SK-N-SH treated with all-trans-retinoic acid at 6 μM for 48 hours (cell line): ENCODE data around the gene KCNK15.

Experiments used
- ATAC-seq: fragments of 200-7000 bp; cut with Tn5 transposase; 3 replicates; pipeline ENCODE4 v1.9.1; 2020; ENCODE audit warnings: mild to moderate bottlenecking, moderate library complexity
- ARNTL ChIP-seq: fragments of 450-650 bp; formaldehyde crosslinking; IDR thresholded peaks from 2 replicates; pipeline ENCODE4 v1.5.0; 2020; ENCODE audit warnings: low read depth, mild to moderate bottlenecking, moderate library complexity, borderline replicate concordance
- CSDC2 ChIP-seq: fragments of 250-450 bp; sonication (Bioruptor Pico); IDR thresholded peaks from 2 replicates; pipeline ENCODE4 v1.5.0; 2020; ENCODE audit warnings: mild to moderate bottlenecking, moderate library complexity
- ESRRG ChIP-seq: fragments of 250-450 bp; sonication (Bioruptor Pico); IDR thresholded peaks from 2 replicates; pipeline ENCODE4 v1.6.1; 2021; ENCODE audit warnings: mild to moderate bottlenecking
- GLIS3 ChIP-seq: fragments of 250-450 bp; sonication (Bioruptor Pico); IDR thresholded peaks from 2 replicates; pipeline ENCODE4 v1.5.0; 2020; ENCODE audit warnings: mild to moderate bottlenecking, moderate library complexity
- ISL1 ChIP-seq: fragments of 250-450 bp; sonication (Bioruptor Pico); IDR thresholded peaks from 2 replicates; pipeline ENCODE4 v2.1.2; 2022; ENCODE audit warnings: mild to moderate bottlenecking, moderate library complexity
- OSR1 ChIP-seq: fragments of 250-450 bp; sonication (Bioruptor Pico); IDR thresholded peaks from 2 replicates; pipeline ENCODE4 v1.8.0; 2022; ENCODE audit warnings: moderate library complexity, mild to moderate bottlenecking, inconsistent platforms
- PPARA ChIP-seq: fragments of 250-450 bp; sonication (Bioruptor Pico); IDR thresholded peaks from 2 replicates; pipeline ENCODE4 v1.5.0; 2020; ENCODE audit warnings: mild to moderate bottlenecking, borderline replicate concordance
- SNAI2 ChIP-seq: fragments of 250-450 bp; sonication (Bioruptor Pico); IDR thresholded peaks from 2 replicates; pipeline ENCODE4 v1.5.0; 2020; ENCODE audit warnings: mild to moderate bottlenecking, moderate library complexity
- TCF4 ChIP-seq: fragments of 250-450 bp; sonication (Bioruptor Pico); IDR thresholded peaks from 2 replicates; pipeline ENCODE4 v1.8.0; 2021; ENCODE audit warnings: mild to moderate bottlenecking, moderate library complexity, borderline replicate concordance
- TOX ChIP-seq: fragments of 250-450 bp; sonication (Bioruptor Pico); IDR thresholded peaks from 2 replicates; pipeline ENCODE4 v1.8.0; 2021; ENCODE audit warnings: mild to moderate bottlenecking, moderate library complexity, borderline replicate concordance
- ZC3H10 ChIP-seq: fragments of 250-450 bp; sonication (Bioruptor Pico); IDR thresholded peaks from 2 replicates; pipeline ENCODE4 v1.5.1; 2021; ENCODE audit warnings: mild to moderate bottlenecking, moderate library complexity
- ZFP30 ChIP-seq: fragments of 450-650 bp; formaldehyde crosslinking; IDR thresholded peaks from 2 replicates; pipeline ENCODE4 v1.5.0; 2022; ENCODE audit warnings: mild to moderate bottlenecking, moderate library complexity
- ZNF565 ChIP-seq: fragments of 450-650 bp; formaldehyde crosslinking; conservative IDR thresholded peaks from 2 replicates; pipeline ENCODE4 v1.5.0; 2020; ENCODE audit warnings: low read depth, mild to moderate bottlenecking, moderate library complexity
- ZNF70 ChIP-seq: fragments of 450-650 bp; formaldehyde crosslinking; IDR thresholded peaks from 2 replicates; pipeline ENCODE4 v1.5.0; 2020; ENCODE audit warnings: mild to moderate bottlenecking, moderate library complexity
- TF ChIP-seq, protein P1 (sequence below): fragments of 250-450 bp; sonication (Bioruptor Pico); IDR thresholded peaks from 2 replicates; pipeline ENCODE4 v1.8.0; 2021; ENCODE audit warnings: low read depth, mild to moderate bottlenecking, moderate library complexity, borderline replicate concordance
- TF ChIP-seq, protein P2 (sequence below): fragments of 250-450 bp; sonication (Bioruptor Pico); IDR thresholded peaks from 2 replicates; pipeline ENCODE4 v1.8.0; 2020; ENCODE audit warnings: mild to moderate bottlenecking, moderate library complexity, borderline replicate concordance
- TF ChIP-seq, protein P3 (sequence below): fragments of 250-450 bp; sonication (Bioruptor Pico); IDR thresholded peaks from 2 replicates; pipeline ENCODE4 v1.5.0; 2020; ENCODE audit warnings: mild to moderate bottlenecking, moderate library complexity
- TF ChIP-seq, protein P4 (sequence below): fragments of 250-450 bp; sonication (Bioruptor Pico); IDR thresholded peaks from 2 replicates; pipeline ENCODE4 v1.5.1; 2020; ENCODE audit warnings: low read depth, mild to moderate bottlenecking, moderate library complexity

Gene KCNK15

DNA sequence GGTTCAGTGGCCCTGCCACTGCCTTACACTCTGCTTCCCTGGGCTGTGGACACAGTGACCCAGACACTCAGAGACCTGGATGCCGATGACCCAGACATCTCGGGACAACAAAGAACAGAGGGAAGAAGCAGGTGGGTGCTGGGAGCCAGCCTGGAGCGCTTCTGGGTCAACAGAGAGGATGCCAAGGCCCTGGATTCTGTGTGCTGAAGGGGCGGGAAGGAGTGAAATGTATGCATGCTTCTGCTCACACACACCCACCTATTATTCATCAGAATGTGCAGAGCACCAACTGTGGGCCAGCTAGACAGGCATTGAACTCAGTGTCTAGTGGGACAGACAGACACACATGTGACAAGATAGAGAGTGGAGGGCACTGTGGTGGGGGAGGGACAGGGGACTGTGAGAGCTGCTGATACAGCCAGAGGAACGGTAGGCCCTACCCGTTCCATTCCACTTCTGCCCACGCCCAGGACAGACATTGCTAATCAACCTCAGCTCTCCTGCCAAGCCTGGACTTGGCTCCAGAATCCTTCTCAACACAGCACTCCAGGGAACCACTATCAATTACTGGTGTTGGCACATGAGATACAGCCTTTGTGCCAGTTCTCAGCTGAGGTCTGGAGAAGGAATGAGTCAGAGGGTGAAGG lies 20.2 kb downstream of the KCNK15 start:
- TF ChIP-seq GLIS3 (CRISPR knock-in tag), result no peak
- TF ChIP-seq ZC3H10 (CRISPR knock-in tag), result no peak
- no peak for TF ChIP-seq TCF4
- no peak for TF ChIP-seq TOX (CRISPR knock-in tag)
- TF ChIP-seq, protein P1, sequence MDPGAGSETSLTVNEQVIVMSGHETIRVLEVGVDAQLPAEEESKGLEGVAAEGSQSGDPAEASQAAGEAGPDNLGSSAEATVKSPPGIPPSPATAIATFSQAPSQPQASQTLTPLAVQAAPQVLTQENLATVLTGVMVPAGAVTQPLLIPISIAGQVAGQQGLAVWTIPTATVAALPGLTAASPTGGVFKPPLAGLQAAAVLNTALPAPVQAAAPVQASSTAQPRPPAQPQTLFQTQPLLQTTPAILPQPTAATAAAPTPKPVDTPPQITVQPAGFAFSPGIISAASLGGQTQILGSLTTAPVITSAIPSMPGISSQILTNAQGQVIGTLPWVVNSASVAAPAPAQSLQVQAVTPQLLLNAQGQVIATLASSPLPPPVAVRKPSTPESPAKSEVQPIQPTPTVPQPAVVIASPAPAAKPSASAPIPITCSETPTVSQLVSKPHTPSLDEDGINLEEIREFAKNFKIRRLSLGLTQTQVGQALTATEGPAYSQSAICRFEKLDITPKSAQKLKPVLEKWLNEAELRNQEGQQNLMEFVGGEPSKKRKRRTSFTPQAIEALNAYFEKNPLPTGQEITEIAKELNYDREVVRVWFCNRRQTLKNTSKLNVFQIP (CRISPR knock-in tag), result no peak

DNA sequence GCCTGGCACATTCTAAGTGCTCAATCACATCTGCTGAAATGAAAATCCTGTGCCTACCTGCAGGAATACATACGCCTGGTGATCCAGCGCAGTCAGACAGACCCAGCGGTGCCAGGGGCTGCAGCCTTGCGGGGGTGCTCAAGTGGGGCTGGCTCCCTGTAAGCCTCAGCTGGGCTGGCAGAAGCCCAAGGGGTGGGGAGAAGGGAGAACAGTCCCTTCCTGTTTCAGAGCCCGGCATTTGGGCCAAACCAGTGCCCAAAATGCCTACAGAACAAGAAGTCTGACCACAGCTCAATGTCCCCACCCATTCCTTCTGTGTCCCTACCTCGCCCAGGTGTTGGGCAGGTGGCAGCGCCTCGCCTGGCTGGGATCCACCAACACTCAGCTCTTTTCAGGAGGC lies 22.6 kb downstream of the KCNK15 start:
- no peak for ATAC-seq
- TF ChIP-seq, protein P1 (CRISPR knock-in tag), result no peak
- TF ChIP-seq ISL1 (CRISPR knock-in tag) (no peak), ZNF565 (CRISPR knock-in tag) (no peak), PPARA (CRISPR knock-in tag) (no peak), OSR1 (CRISPR knock-in tag) (no peak), ESRRG (CRISPR knock-in tag) (no peak), ZFP30 (CRISPR knock-in tag) (no peak), ZNF70 (CRISPR knock-in tag) (no peak)
- TF ChIP-seq, protein P2, sequence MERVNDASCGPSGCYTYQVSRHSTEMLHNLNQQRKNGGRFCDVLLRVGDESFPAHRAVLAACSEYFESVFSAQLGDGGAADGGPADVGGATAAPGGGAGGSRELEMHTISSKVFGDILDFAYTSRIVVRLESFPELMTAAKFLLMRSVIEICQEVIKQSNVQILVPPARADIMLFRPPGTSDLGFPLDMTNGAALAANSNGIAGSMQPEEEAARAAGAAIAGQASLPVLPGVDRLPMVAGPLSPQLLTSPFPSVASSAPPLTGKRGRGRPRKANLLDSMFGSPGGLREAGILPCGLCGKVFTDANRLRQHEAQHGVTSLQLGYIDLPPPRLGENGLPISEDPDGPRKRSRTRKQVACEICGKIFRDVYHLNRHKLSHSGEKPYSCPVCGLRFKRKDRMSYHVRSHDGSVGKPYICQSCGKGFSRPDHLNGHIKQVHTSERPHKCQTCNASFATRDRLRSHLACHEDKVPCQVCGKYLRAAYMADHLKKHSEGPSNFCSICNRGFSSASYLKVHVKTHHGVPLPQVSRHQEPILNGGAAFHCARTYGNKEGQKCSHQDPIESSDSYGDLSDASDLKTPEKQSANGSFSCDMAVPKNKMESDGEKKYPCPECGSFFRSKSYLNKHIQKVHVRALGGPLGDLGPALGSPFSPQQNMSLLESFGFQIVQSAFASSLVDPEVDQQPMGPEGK (CRISPR knock-in tag), result no peak

More for the DNA sequence above, 20.2 kb downstream of the KCNK15 start:
- no peak for ATAC-seq

DNA sequence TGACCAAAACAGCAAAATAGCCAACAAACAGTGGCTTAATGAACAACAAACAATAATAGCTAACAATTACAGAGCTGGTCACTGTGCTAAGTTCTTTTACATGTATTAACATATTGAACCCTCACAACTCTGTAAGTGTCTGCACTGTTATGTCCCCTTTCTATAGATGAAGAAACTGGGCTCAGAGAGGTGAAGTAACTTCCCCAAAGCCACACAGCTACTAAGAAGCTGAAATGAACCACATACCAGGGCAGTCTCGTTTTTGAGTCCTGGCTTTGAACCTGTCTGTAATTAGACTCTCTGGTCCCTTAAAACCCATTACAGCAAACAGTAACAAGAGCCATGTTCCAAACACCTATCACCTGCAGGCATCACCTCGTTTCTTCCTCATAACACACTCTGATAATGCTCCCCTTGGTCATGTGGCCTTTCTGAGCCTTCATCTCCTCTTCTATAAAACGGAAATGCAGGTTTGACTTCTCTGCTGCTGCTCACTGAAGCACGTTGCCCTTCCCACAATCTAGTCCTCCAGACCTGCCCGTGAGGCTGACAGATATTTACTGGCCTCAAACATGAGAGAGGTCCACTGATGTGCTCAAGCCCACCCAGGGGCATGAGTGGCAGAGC lies 23.3 kb downstream of the KCNK15 start:
- no peak for ATAC-seq
- TF ChIP-seq ZNF70 (CRISPR knock-in tag) (no peak), ISL1 (CRISPR knock-in tag) (no peak), ESRRG (CRISPR knock-in tag) (no peak), CSDC2 (CRISPR knock-in tag) (no peak), TOX (CRISPR knock-in tag) (no peak), PPARA (CRISPR knock-in tag) (no peak)
- TF ChIP-seq, protein P2 (CRISPR knock-in tag), result no peak

DNA sequence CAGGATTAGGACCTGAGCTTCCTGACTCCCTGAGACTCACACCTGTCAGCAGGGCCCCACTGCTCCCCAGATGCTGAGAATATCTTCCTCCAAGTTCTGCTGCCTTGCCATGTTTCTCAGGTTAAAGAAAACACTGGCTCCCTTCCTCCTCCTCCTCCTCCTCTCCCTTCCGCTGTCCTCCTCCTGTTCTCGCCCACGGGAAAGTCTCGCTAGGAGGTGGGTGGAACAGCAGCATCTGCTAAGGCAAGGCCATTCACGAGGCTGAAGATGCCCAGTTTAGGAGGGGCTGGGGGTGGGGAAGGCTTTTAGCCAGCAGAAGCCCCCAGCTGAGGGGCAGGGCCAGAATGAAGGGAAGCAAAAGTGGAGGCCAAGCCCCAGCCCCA lies 23.8 kb downstream of the KCNK15 start:
- no peak for ATAC-seq
- TF ChIP-seq CSDC2 (CRISPR knock-in tag) (no peak), ZFP30 (CRISPR knock-in tag) (no peak), ARNTL (CRISPR knock-in tag) (no peak), SNAI2 (no peak), PPARA (CRISPR knock-in tag) (no peak), TOX (CRISPR knock-in tag) (no peak), ZC3H10 (CRISPR knock-in tag) (no peak)
- TF ChIP-seq, protein P3, sequence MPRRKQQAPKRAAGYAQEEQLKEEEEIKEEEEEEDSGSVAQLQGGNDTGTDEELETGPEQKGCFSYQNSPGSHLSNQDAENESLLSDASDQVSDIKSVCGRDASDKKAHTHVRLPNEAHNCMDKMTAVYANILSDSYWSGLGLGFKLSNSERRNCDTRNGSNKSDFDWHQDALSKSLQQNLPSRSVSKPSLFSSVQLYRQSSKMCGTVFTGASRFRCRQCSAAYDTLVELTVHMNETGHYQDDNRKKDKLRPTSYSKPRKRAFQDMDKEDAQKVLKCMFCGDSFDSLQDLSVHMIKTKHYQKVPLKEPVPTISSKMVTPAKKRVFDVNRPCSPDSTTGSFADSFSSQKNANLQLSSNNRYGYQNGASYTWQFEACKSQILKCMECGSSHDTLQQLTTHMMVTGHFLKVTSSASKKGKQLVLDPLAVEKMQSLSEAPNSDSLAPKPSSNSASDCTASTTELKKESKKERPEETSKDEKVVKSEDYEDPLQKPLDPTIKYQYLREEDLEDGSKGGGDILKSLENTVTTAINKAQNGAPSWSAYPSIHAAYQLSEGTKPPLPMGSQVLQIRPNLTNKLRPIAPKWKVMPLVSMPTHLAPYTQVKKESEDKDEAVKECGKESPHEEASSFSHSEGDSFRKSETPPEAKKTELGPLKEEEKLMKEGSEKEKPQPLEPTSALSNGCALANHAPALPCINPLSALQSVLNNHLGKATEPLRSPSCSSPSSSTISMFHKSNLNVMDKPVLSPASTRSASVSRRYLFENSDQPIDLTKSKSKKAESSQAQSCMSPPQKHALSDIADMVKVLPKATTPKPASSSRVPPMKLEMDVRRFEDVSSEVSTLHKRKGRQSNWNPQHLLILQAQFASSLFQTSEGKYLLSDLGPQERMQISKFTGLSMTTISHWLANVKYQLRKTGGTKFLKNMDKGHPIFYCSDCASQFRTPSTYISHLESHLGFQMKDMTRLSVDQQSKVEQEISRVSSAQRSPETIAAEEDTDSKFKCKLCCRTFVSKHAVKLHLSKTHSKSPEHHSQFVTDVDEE (CRISPR knock-in tag), result no peak
- TF ChIP-seq, protein P1 (CRISPR knock-in tag), result no peak
- TF ChIP-seq, protein P4, sequence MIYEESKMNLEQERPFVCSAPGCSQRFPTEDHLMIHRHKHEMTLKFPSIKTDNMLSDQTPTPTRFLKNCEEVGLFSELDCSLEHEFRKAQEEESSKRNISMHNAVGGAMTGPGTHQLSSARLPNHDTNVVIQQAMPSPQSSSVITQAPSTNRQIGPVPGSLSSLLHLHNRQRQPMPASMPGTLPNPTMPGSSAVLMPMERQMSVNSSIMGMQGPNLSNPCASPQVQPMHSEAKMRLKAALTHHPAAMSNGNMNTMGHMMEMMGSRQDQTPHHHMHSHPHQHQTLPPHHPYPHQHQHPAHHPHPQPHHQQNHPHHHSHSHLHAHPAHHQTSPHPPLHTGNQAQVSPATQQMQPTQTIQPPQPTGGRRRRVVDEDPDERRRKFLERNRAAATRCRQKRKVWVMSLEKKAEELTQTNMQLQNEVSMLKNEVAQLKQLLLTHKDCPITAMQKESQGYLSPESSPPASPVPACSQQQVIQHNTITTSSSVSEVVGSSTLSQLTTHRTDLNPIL, result no peak
